SK-N-SH treated with all-trans-retinoic acid at 6 μM for 48 hours (cell line): Measurements from ENCODE around the gene PPOX.

Experiments used
- ATAC-seq: fragments of 200-7000 bp; cut with Tn5 transposase; 3 replicates; pipeline ENCODE4 v1.9.1; 2020; ENCODE audit warnings: mild to moderate bottlenecking, moderate library complexity
- ARNTL ChIP-seq: fragments of 450-650 bp; formaldehyde crosslinking; IDR thresholded peaks from 2 replicates; pipeline ENCODE4 v1.5.0; 2020; ENCODE audit warnings: low read depth, mild to moderate bottlenecking, moderate library complexity, borderline replicate concordance
- BACH2 ChIP-seq: fragments of 250-450 bp; sonication (Bioruptor Pico); IDR thresholded peaks from 2 replicates; pipeline ENCODE4 v1.9.0; 2021; ENCODE audit warnings: mild to moderate bottlenecking, borderline replicate concordance
- CREB5 ChIP-seq: fragments of 250-450 bp; sonication (Bioruptor Pico); IDR thresholded peaks from 2 replicates; pipeline ENCODE4 v1.5.1; 2020; ENCODE audit warnings: low read depth, mild to moderate bottlenecking, moderate library complexity
- CSRNP3 ChIP-seq: fragments of 250-450 bp; sonication (Bioruptor Pico); IDR thresholded peaks from 2 replicates; pipeline ENCODE4 v1.5.1; 2021; ENCODE audit warnings: mild to moderate bottlenecking, moderate library complexity
- ESRRG ChIP-seq: fragments of 250-450 bp; sonication (Bioruptor Pico); IDR thresholded peaks from 2 replicates; pipeline ENCODE4 v1.6.1; 2021; ENCODE audit warnings: mild to moderate bottlenecking
- GLIS3 ChIP-seq: fragments of 250-450 bp; sonication (Bioruptor Pico); IDR thresholded peaks from 2 replicates; pipeline ENCODE4 v1.5.0; 2020; ENCODE audit warnings: mild to moderate bottlenecking, moderate library complexity
- ISL1 ChIP-seq: fragments of 250-450 bp; sonication (Bioruptor Pico); IDR thresholded peaks from 2 replicates; pipeline ENCODE4 v2.1.2; 2022; ENCODE audit warnings: mild to moderate bottlenecking, moderate library complexity
- POU6F1 ChIP-seq: fragments of 250-450 bp; sonication (Bioruptor Pico); IDR thresholded peaks from 2 replicates; pipeline ENCODE4 v1.8.0; 2021; ENCODE audit warnings: low read depth, mild to moderate bottlenecking, moderate library complexity, borderline replicate concordance
- PPARA ChIP-seq: fragments of 250-450 bp; sonication (Bioruptor Pico); IDR thresholded peaks from 2 replicates; pipeline ENCODE4 v1.5.0; 2020; ENCODE audit warnings: mild to moderate bottlenecking, borderline replicate concordance
- RARB ChIP-seq: fragments of 250-450 bp; sonication (Bioruptor Pico); IDR thresholded peaks from 2 replicates; pipeline ENCODE4 v1.8.0; 2021; ENCODE audit warnings: mild to moderate bottlenecking, moderate library complexity
- SNAI2 ChIP-seq: fragments of 250-450 bp; sonication (Bioruptor Pico); IDR thresholded peaks from 2 replicates; pipeline ENCODE4 v1.5.0; 2020; ENCODE audit warnings: mild to moderate bottlenecking, moderate library complexity
- TCF4 ChIP-seq: fragments of 250-450 bp; sonication (Bioruptor Pico); IDR thresholded peaks from 2 replicates; pipeline ENCODE4 v1.8.0; 2021; ENCODE audit warnings: mild to moderate bottlenecking, moderate library complexity, borderline replicate concordance
- ZC3H10 ChIP-seq: fragments of 250-450 bp; sonication (Bioruptor Pico); IDR thresholded peaks from 2 replicates; pipeline ENCODE4 v1.5.1; 2021; ENCODE audit warnings: mild to moderate bottlenecking, moderate library complexity
- ZFP3 ChIP-seq: fragments of 250-450 bp; sonication (Bioruptor Pico); IDR thresholded peaks from 2 replicates; pipeline ENCODE4 v1.5.0; 2020; ENCODE audit warnings: mild to moderate bottlenecking, moderate library complexity
- ZFP30 ChIP-seq: fragments of 450-650 bp; formaldehyde crosslinking; IDR thresholded peaks from 2 replicates; pipeline ENCODE4 v1.5.0; 2022; ENCODE audit warnings: mild to moderate bottlenecking, moderate library complexity
- ZNF565 ChIP-seq: fragments of 450-650 bp; formaldehyde crosslinking; conservative IDR thresholded peaks from 2 replicates; pipeline ENCODE4 v1.5.0; 2020; ENCODE audit warnings: low read depth, mild to moderate bottlenecking, moderate library complexity
- ZNF70 ChIP-seq: fragments of 450-650 bp; formaldehyde crosslinking; IDR thresholded peaks from 2 replicates; pipeline ENCODE4 v1.5.0; 2020; ENCODE audit warnings: mild to moderate bottlenecking, moderate library complexity
- ZNF8 ChIP-seq: fragments of 450-650 bp; formaldehyde crosslinking; IDR thresholded peaks from 2 replicates; pipeline ENCODE4 v1.5.0; 2020; ENCODE audit warnings: mild to moderate bottlenecking, moderate library complexity
- TF ChIP-seq, protein P1 (sequence below): fragments of 250-450 bp; sonication (Bioruptor Pico); IDR thresholded peaks from 2 replicates; pipeline ENCODE4 v1.5.0; 2020; ENCODE audit warnings: mild to moderate bottlenecking, moderate library complexity
- TF ChIP-seq, protein P2 (sequence below): fragments of 250-450 bp; sonication (Bioruptor Pico); IDR thresholded peaks from 2 replicates; pipeline ENCODE4 v1.8.0; 2020; ENCODE audit warnings: mild to moderate bottlenecking, moderate library complexity, borderline replicate concordance

PPOX gene

DNA sequence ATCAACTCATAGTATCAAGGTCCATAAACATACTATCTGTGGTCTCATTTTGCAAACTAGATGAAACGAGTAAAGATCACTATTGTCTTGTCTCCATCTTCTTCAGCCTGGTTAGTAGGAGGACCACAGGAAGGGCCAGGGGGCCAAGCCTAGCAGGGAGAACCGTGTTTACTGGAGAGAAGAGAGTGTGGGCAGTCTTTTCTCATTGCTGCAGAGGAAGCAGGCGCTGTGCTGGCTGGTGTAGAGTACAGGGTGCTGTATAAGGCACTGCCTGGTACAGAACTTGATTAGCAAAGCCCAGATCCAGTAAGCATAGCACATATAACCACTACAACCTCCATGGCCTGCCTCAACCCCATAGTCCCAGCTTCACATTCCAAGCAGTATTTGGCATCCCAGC lies 21.1 kb downstream of the PPOX start:
- no peak for ATAC-seq

GRCh38 chr1:161188381-161188780 lies 22.2 kb downstream of the PPOX start:
- no peak for ATAC-seq
- TF ChIP-seq TCF4 (CRISPR knock-in tag) (no peak), ESRRG (no peak), BACH2 (CRISPR knock-in tag) (no peak), SNAI2 (CRISPR knock-in tag) (no peak), GLIS3 (CRISPR knock-in tag) (no peak), RARB (no peak), POU6F1 (CRISPR knock-in tag) (no peak), ZC3H10 (CRISPR knock-in tag) (no peak)
- TF ChIP-seq, protein P1, sequence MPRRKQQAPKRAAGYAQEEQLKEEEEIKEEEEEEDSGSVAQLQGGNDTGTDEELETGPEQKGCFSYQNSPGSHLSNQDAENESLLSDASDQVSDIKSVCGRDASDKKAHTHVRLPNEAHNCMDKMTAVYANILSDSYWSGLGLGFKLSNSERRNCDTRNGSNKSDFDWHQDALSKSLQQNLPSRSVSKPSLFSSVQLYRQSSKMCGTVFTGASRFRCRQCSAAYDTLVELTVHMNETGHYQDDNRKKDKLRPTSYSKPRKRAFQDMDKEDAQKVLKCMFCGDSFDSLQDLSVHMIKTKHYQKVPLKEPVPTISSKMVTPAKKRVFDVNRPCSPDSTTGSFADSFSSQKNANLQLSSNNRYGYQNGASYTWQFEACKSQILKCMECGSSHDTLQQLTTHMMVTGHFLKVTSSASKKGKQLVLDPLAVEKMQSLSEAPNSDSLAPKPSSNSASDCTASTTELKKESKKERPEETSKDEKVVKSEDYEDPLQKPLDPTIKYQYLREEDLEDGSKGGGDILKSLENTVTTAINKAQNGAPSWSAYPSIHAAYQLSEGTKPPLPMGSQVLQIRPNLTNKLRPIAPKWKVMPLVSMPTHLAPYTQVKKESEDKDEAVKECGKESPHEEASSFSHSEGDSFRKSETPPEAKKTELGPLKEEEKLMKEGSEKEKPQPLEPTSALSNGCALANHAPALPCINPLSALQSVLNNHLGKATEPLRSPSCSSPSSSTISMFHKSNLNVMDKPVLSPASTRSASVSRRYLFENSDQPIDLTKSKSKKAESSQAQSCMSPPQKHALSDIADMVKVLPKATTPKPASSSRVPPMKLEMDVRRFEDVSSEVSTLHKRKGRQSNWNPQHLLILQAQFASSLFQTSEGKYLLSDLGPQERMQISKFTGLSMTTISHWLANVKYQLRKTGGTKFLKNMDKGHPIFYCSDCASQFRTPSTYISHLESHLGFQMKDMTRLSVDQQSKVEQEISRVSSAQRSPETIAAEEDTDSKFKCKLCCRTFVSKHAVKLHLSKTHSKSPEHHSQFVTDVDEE (CRISPR knock-in tag): no peak

More for the DNA sequence above, 21.1 kb downstream of the PPOX start:
- TF ChIP-seq GLIS3 (CRISPR knock-in tag) (no peak), BACH2 (CRISPR knock-in tag) (no peak), ZFP30 (CRISPR knock-in tag) (no peak), CREB5 (CRISPR knock-in tag) (no peak), ISL1 (CRISPR knock-in tag) (no peak), PPARA (CRISPR knock-in tag) (no peak), ZFP3 (CRISPR knock-in tag) (no peak), ESRRG (no peak), SNAI2 (CRISPR knock-in tag) (no peak), ZNF70 (no peak), ZNF8 (CRISPR knock-in tag) (no peak), ZNF565 (CRISPR knock-in tag) (no peak), CSRNP3 (CRISPR knock-in tag) (no peak), ARNTL (CRISPR knock-in tag) (no peak), ZC3H10 (CRISPR knock-in tag) (no peak), POU6F1 (CRISPR knock-in tag) (no peak), TCF4 (CRISPR knock-in tag) (no peak)
- TF ChIP-seq, protein P1 (CRISPR knock-in tag): no peak
- TF ChIP-seq, protein P2, sequence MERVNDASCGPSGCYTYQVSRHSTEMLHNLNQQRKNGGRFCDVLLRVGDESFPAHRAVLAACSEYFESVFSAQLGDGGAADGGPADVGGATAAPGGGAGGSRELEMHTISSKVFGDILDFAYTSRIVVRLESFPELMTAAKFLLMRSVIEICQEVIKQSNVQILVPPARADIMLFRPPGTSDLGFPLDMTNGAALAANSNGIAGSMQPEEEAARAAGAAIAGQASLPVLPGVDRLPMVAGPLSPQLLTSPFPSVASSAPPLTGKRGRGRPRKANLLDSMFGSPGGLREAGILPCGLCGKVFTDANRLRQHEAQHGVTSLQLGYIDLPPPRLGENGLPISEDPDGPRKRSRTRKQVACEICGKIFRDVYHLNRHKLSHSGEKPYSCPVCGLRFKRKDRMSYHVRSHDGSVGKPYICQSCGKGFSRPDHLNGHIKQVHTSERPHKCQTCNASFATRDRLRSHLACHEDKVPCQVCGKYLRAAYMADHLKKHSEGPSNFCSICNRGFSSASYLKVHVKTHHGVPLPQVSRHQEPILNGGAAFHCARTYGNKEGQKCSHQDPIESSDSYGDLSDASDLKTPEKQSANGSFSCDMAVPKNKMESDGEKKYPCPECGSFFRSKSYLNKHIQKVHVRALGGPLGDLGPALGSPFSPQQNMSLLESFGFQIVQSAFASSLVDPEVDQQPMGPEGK (CRISPR knock-in tag): no peak
